Endothelial cell of umbilical vein (primary cell): ENCODE results near the gene CHMP1A. TPM values are rescaled to one million over a fixed set of nuclear protein-coding genes. Genes with fewer than 3 reads are reported as not detected.

ENCODE experiments used
- BruUV-seq: library from RNA; stranded (reverse); fragments of 400-500 nt; replicated peaks from 2 replicates; lab custom pipeline; 2021; lab: Mats Ljungman, UMichigan
- CTCF ChIA-PET: fragments of 300-600, 350-600 bp; sonication (Branson Sonifier 250); formaldehyde crosslinking; loops from one replicate; lab custom pipeline; 2021; ENCODE audit warnings: antibody characterized with exemption, inconsistent platforms; lab: Charles Lee
- POLR2A ChIA-PET: fragments of 300-600, 350-600 bp; sonication (Branson Sonifier 250); formaldehyde crosslinking; loops from one replicate; lab custom pipeline; 2021; ENCODE audit warnings: antibody characterized with exemption, inconsistent platforms; lab: Charles Lee
- DNase-seq: peaks from one replicate; pipeline ENCODE4 v3.0.0-alpha.2; 2011; ENCODE audit warnings: low read depth, low spot score
- FAIRE-seq: peaks from 2 replicates; lab custom pipeline; 2011; peaks lifted over from hg19 to GRCh38; lab: Jason Lieb, UNC
- H2AFZ ChIP-seq: 2 replicates; pipeline ENCODE4 v1.6.0; 2012; ENCODE audit warnings: low read depth, low read length, control low read depth, inconsistent platforms
- H3K27ac ChIP-seq: 2 replicates; pipeline ENCODE4 v1.5.1; 2011; ENCODE audit warnings: low read depth, mild to moderate bottlenecking, control low read depth, low read length, moderate library complexity; ENCODE audit not compliant: insufficient read depth
- H3K27me3 ChIP-seq, 2 experiments: 2 replicates each; pipeline versions ENCODE4 v1.6.0 to v1.6.1; 2011; ENCODE audit warnings: low read length in 2 of 2, mixed read lengths in 1 of 2; ENCODE audit not compliant: control insufficient read depth in 2 of 2, insufficient read depth in 2 of 2
- H3K36me3 ChIP-seq, 2 experiments: 2 replicates in 1 of 2; 3 replicates in 1 of 2; pipeline ENCODE4 v1.5.1; 2011; ENCODE audit warnings: low read length in 2 of 2, mild to moderate bottlenecking in 1 of 2, moderate library complexity in 1 of 2; ENCODE audit not compliant: control insufficient read depth in 2 of 2, insufficient read depth in 2 of 2; ENCODE audit errors: extremely low read depth in 1 of 2
- H3K4me1 ChIP-seq: 3 replicates; pipeline ENCODE4 v1.5.1; 2011; ENCODE audit warnings: mild to moderate bottlenecking, low read length; ENCODE audit not compliant: control insufficient read depth, insufficient read depth; ENCODE audit errors: extremely low read depth
- H3K4me2 ChIP-seq: 2 replicates; pipeline ENCODE4 v1.6.1; 2011; ENCODE audit warnings: low read length, control low read depth, mixed read lengths; ENCODE audit not compliant: insufficient read depth
- H3K4me3 ChIP-seq, 3 experiments: fragments of 200-600 bp in 1 of 3; sonication (generic), shearing (Covaris generic) in 1 of 3; replicated peaks in 1 of 3; 2 replicates each; pipeline ENCODE4 v1.5.1; 2011 to 2016; ENCODE audit warnings: control low read depth in 3 of 3, low read length in 3 of 3, mild to moderate bottlenecking in 2 of 3, inconsistent platforms in 1 of 3, low read depth in 1 of 3, moderate library complexity in 1 of 3; ENCODE audit not compliant: insufficient read depth in 1 of 3
- H3K79me2 ChIP-seq: 2 replicates; pipeline ENCODE4 v1.6.0; 2012; ENCODE audit warnings: low read length, inconsistent platforms; ENCODE audit not compliant: control insufficient read depth, insufficient read depth
- H3K9ac ChIP-seq: replicated peaks from 2 replicates; pipeline ENCODE3; 2011; ENCODE audit warnings: low read length, control low read depth; ENCODE audit not compliant: insufficient read depth; ENCODE audit errors: extremely low read depth
- H3K9me1 ChIP-seq: replicated peaks from 3 replicates; pipeline ENCODE4 v1.6.0; 2011; ENCODE audit warnings: mild to moderate bottlenecking, low read length; ENCODE audit not compliant: control insufficient read depth, insufficient read depth; ENCODE audit errors: extremely low read depth
- H3K9me3 ChIP-seq: replicated peaks from 2 replicates; pipeline ENCODE4 v1.5.1; 2012; ENCODE audit warnings: low read length, inconsistent platforms; ENCODE audit not compliant: control insufficient read depth, insufficient read depth
- H4K20me1 ChIP-seq: replicated peaks from 2 replicates; pipeline ENCODE3; 2011; ENCODE audit warnings: mild to moderate bottlenecking, low read length; ENCODE audit not compliant: control insufficient read depth, insufficient read depth; ENCODE audit errors: extremely low read depth
- EZH2 ChIP-seq: IDR thresholded peaks from 2 replicates; pipeline ENCODE4 v1.6.1; 2012; ENCODE audit warnings: borderline replicate concordance, low read depth, mild to moderate bottlenecking, moderate library complexity, low read length, inconsistent platforms; ENCODE audit not compliant: severe bottlenecking
- FOS ChIP-seq: IDR thresholded peaks from 2 replicates; pipeline ENCODE4 v1.6.1; 2011; ENCODE audit warnings: mild to moderate bottlenecking, low read length, moderate library complexity, borderline replicate concordance; ENCODE audit not compliant: insufficient read depth
- GATA2 ChIP-seq: IDR thresholded peaks from 2 replicates; pipeline ENCODE4 v1.7.0; 2011; ENCODE audit warnings: low read depth, mild to moderate bottlenecking, moderate library complexity, mixed read lengths, low read length; ENCODE audit not compliant: insufficient read length, insufficient read depth
- JUN ChIP-seq: IDR thresholded peaks from 2 replicates; pipeline ENCODE4 v1.6.1; 2011; ENCODE audit warnings: borderline replicate concordance, low read depth; ENCODE audit not compliant: insufficient read length, insufficient read depth
- MYC ChIP-seq: IDR thresholded peaks from one replicate; pipeline ENCODE4 v1.6.1; 2011; ENCODE audit warnings: mild to moderate bottlenecking, low read depth, low read length
- POLR2A ChIP-seq: IDR thresholded peaks from 2 replicates; pipeline ENCODE4 v1.6.1; 2012; ENCODE audit warnings: low read depth, mild to moderate bottlenecking, control low read depth, low read length
- POLR2AphosphoS5 ChIP-seq: IDR thresholded peaks from 2 replicates; pipeline ENCODE4 v1.6.1; 2012; ENCODE audit warnings: low read depth, mild to moderate bottlenecking, control low read depth, low read length, moderate library complexity; ENCODE audit not compliant: insufficient read depth
- dilution Hi-C: fragments of 300-500 bp; cut with MboI; formaldehyde crosslinking; loops from one replicate; pipeline ENCODE4 v1.15.0; 2019; ENCODE audit warnings: low sequenced_read_pairs; ENCODE audit not compliant: extremely low pct_ligation_motif_present
- intact Hi-C: fragments of 100-400 bp; cut with micrococcal nuclease; formaldehyde crosslinking; loops from one replicate; pipeline ENCODE4 v1.10.0; 2022
- polyA plus RNA-seq, 4 experiments: library from polyadenylated mRNA; depleted of rRNA in 3 of 4; stranded (reverse) in 3 of 4; unstranded in 1 of 4; fragments of >200 nt; gene quantifications; 2 replicates each; pipeline versions ENCODE4 v1.2.1 to v1.2.3, GENCODE V29; 2011 to 2012; ENCODE audit warnings: missing spikeins in 1 of 4
- total RNA-seq: library from RNA; stranded (reverse); gene quantifications from 2 replicates; pipeline ENCODE4 v1.2.3, GENCODE V29; 2021
- TF ChIP-seq, protein P1 (sequence below): IDR thresholded peaks from 2 replicates; pipeline ENCODE4 v1.6.1; 2011; ENCODE audit not compliant: insufficient read depth, insufficient read length
- TF ChIP-seq, protein P2 (sequence below), 2 donors: IDR thresholded peaks; 1 replicate in 1 of 2; 2 replicates in 1 of 2; pipeline ENCODE4 v1.5.1; 2011; ENCODE audit warnings: low read length in 2 of 2, mild to moderate bottlenecking in 2 of 2, moderate library complexity in 2 of 2, control low read depth in 1 of 2, inconsistent platforms in 1 of 2, low read depth in 1 of 2; ENCODE audit not compliant: insufficient read depth in 1 of 2; ENCODE audit errors: extremely low read depth in 1 of 2

CHMP1A gene
- total and polyA plus RNA-seq, 2 donors (not counting 3 experiments of a cell fraction or from before 2014, with no cell fraction given), result 83.9 to 101 TPM

DNA sequence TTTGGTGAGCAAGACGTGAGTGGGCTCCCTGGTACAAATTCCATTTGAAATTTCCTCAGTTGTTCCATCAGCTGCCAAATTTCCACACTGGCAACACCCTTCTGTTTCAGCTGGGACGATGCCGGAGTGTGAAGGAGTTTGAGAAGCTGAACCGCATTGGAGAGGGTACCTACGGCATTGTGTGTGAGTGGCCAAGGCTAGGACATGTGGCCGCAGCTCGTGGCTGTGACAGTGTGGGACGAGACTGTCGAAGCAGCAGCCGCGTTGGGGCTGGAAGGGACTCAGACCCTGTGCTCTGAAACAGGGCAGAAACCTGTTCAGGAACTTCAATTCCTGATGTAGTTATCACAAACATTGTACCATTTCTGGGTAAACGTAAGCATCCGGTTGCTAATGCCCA lies 31.6 kb upstream of the CHMP1A start:
- H3K4me2 ChIP-seq, result no peak overlapping the region
- H3K4me3 ChIP-seq, result no peak overlapping the region
- TF ChIP-seq GATA2 (no peak), MYC (no peak), FOS (no peak), JUN (no peak), POLR2AphosphoS5 (no peak), POLR2A (no peak), EZH2 (no peak)
- TF ChIP-seq, protein P1, sequence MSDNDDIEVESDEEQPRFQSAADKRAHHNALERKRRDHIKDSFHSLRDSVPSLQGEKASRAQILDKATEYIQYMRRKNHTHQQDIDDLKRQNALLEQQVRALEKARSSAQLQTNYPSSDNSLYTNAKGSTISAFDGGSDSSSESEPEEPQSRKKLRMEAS, result no peak
- TF ChIP-seq, protein P2, sequence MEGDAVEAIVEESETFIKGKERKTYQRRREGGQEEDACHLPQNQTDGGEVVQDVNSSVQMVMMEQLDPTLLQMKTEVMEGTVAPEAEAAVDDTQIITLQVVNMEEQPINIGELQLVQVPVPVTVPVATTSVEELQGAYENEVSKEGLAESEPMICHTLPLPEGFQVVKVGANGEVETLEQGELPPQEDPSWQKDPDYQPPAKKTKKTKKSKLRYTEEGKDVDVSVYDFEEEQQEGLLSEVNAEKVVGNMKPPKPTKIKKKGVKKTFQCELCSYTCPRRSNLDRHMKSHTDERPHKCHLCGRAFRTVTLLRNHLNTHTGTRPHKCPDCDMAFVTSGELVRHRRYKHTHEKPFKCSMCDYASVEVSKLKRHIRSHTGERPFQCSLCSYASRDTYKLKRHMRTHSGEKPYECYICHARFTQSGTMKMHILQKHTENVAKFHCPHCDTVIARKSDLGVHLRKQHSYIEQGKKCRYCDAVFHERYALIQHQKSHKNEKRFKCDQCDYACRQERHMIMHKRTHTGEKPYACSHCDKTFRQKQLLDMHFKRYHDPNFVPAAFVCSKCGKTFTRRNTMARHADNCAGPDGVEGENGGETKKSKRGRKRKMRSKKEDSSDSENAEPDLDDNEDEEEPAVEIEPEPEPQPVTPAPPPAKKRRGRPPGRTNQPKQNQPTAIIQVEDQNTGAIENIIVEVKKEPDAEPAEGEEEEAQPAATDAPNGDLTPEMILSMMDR (IDR thresholded peaks at IDR 0.05; ENCODE audit: extremely low read depth in 1 of 2, insufficient read depth in 1 of 2, low read depth in 1 of 2, low read length in 2 of 2), result no peak
- POLR2A ChIA-PET, result no interaction called here
- H3K9me1 ChIP-seq, result no peaks in the 10 kb centered on the region
- no TSS peak for BruUV-seq
- CTCF ChIA-PET, result no interaction called here
- H4K20me1 ChIP-seq, result no peaks in the 10 kb centered on the region
- peaks cover 4% of the 10 kb centered on the region for H3K4me1 ChIP-seq
- no peaks in the 10 kb centered on the region for H3K27me3 ChIP-seq
- dilution Hi-C loops, result no loop called here
- no peak overlapping the region for H3K9ac ChIP-seq
- no peak overlapping the region for H2AFZ ChIP-seq
- no peak overlapping the region for H3K27ac ChIP-seq
- DNase-seq, result no peak
- H3K79me2 ChIP-seq, result peaks cover 9% of the 10 kb centered on the region
- no peak for FAIRE-seq
- no peaks in the 10 kb centered on the region for H3K9me3 ChIP-seq
- intact Hi-C loops, result no loop called here
- H3K36me3 ChIP-seq, result peaks cover 3 to 26% of the 10 kb centered on the region in 2 experiments
